WTC11 (cell line): ENCODE measurements around the gene FOXP1. TPM values are rescaled to one million over a fixed set of nuclear protein-coding genes. Genes with fewer than 3 reads are reported as not detected.

Experiments used
- ATAC-seq: fragments of 200-7000 bp; cut with Tn5 transposase; 2 replicates; pipeline ENCODE4 v1.10.0; 2021; ENCODE audit warnings: mild to moderate bottlenecking, moderate library complexity
- CTCF ChIA-PET: fragments of 300-600 bp; sonication (Branson Sonifier 250); formaldehyde crosslinking; loops from one replicate; lab custom pipeline; 2021; ENCODE audit warnings: antibody characterized with exemption; lab: Charles Lee
- POLR2A ChIA-PET: fragments of 350-600 bp; sonication (Branson Sonifier 250); formaldehyde crosslinking; loops from one replicate; lab custom pipeline; 2021; ENCODE audit warnings: antibody characterized with exemption; lab: Charles Lee
- DNase-seq: peaks from one replicate; pipeline ENCODE4 v3.0.0; 2021; ENCODE audit warnings: low spot score
- H3K27ac Mint-ChIP-seq: 2 replicates; pipeline ENCODE4 v1.8.0; 2021; ENCODE audit warnings: mixed read lengths
- H3K27me3 Mint-ChIP-seq: 2 replicates; pipeline ENCODE4 v1.8.0; 2021; ENCODE audit warnings: low read depth, mild to moderate bottlenecking, moderate library complexity, mixed read lengths
- H3K36me3 Mint-ChIP-seq: 2 replicates; pipeline ENCODE4 v1.8.0; 2021; ENCODE audit warnings: mixed read lengths
- H3K4me1 Mint-ChIP-seq: 2 replicates; pipeline ENCODE4 v1.8.0; 2022; ENCODE audit warnings: mixed read lengths
- H3K4me3 Mint-ChIP-seq: 2 replicates; pipeline ENCODE4 v1.8.0; 2021; ENCODE audit warnings: mild to moderate bottlenecking, moderate library complexity, mixed read lengths
- H3K9me3 Mint-ChIP-seq: 2 replicates; pipeline ENCODE4 v1.8.0; 2021; ENCODE audit warnings: mixed read lengths
- ATF1 ChIP-seq: sonication (generic); formaldehyde crosslinking; IDR thresholded peaks from 2 replicates; pipeline ENCODE4 v1.8.1; 2023; ENCODE audit warnings: mild to moderate bottlenecking, moderate library complexity, missing genetic modification reagents
- CREM ChIP-seq: sonication (generic); formaldehyde crosslinking; IDR thresholded peaks from 2 replicates; pipeline ENCODE4 v1.8.1; 2022; ENCODE audit warnings: mild to moderate bottlenecking, missing genetic modification reagents, moderate library complexity
- CTCF ChIP-seq: fragments of 200-600 bp; IDR thresholded peaks from 2 replicates; pipeline ENCODE4 v1.8.0; 2022; ENCODE audit warnings: antibody characterized with exemption
- E2F1 ChIP-seq: sonication (generic); formaldehyde crosslinking; IDR thresholded peaks from 2 replicates; pipeline ENCODE4 v1.8.0; 2022; ENCODE audit warnings: mild to moderate bottlenecking, missing genetic modification reagents
- ESRRA ChIP-seq: sonication (generic); formaldehyde crosslinking; IDR thresholded peaks from 2 replicates; pipeline ENCODE4 v1.8.1; 2022; ENCODE audit warnings: mild to moderate bottlenecking, missing genetic modification reagents, borderline replicate concordance
- GRHL2 ChIP-seq: fragments of 250-450 bp; sonication (Bioruptor Pico); IDR thresholded peaks from 2 replicates; pipeline ENCODE4 v1.8.0; 2022; ENCODE audit warnings: mild to moderate bottlenecking, moderate library complexity; ENCODE audit not compliant: insufficient replicate concordance, severe bottlenecking
- GTF2I ChIP-seq: fragments of 250-450 bp; sonication (Bioruptor Pico); conservative IDR thresholded peaks from 2 replicates; pipeline ENCODE4 v1.4.0; 2021; ENCODE audit warnings: mild to moderate bottlenecking
- MLX ChIP-seq: sonication (generic); formaldehyde crosslinking; IDR thresholded peaks from 2 replicates; pipeline ENCODE4 v1.8.1; 2023; ENCODE audit warnings: mild to moderate bottlenecking, missing genetic modification reagents, moderate library complexity
- MYBL2 ChIP-seq: sonication (generic); formaldehyde crosslinking; IDR thresholded peaks from 2 replicates; pipeline ENCODE4 v1.8.1; 2023; ENCODE audit warnings: mild to moderate bottlenecking, moderate library complexity, missing genetic modification reagents
- OVOL2 ChIP-seq: fragments of 250-450 bp; sonication (Bioruptor Pico); IDR thresholded peaks from 2 replicates; pipeline ENCODE4 v1.9.0; 2021; ENCODE audit warnings: mild to moderate bottlenecking, borderline replicate concordance
- RELA ChIP-seq: sonication (generic); formaldehyde crosslinking; IDR thresholded peaks from 2 replicates; pipeline ENCODE4 v1.8.1; 2022; ENCODE audit warnings: missing genetic modification reagents, mild to moderate bottlenecking, borderline replicate concordance
- RORB ChIP-seq: fragments of 250-450 bp; sonication (Bioruptor Pico); IDR thresholded peaks from 2 replicates; pipeline ENCODE4 v1.9.0; 2021; ENCODE audit warnings: mild to moderate bottlenecking
- SMAD4 ChIP-seq: sonication (generic); formaldehyde crosslinking; IDR thresholded peaks from 2 replicates; pipeline ENCODE4 v1.8.0; 2022; ENCODE audit warnings: mild to moderate bottlenecking, missing genetic modification reagents
- SOX15 ChIP-seq: fragments of 250-450 bp; sonication (Bioruptor Pico); IDR thresholded peaks from 2 replicates; pipeline ENCODE4 v1.9.0; 2021; ENCODE audit warnings: mild to moderate bottlenecking
- STAT6 ChIP-seq: sonication (generic); formaldehyde crosslinking; conservative IDR thresholded peaks from 2 replicates; pipeline ENCODE4 v1.8.1; 2023; ENCODE audit warnings: mild to moderate bottlenecking, low read depth, missing genetic modification reagents, moderate library complexity
- ZBTB21 ChIP-seq: sonication (generic); formaldehyde crosslinking; IDR thresholded peaks from 2 replicates; pipeline ENCODE4 v1.8.1; 2023; ENCODE audit warnings: mild to moderate bottlenecking, missing genetic modification reagents, borderline replicate concordance
- ZNF396 ChIP-seq: fragments of 250-450 bp; sonication (Bioruptor Pico); IDR thresholded peaks from 2 replicates; pipeline ENCODE4 v1.8.0; 2021; ENCODE audit warnings: mild to moderate bottlenecking, moderate library complexity, borderline replicate concordance
- ZNF671 ChIP-seq: fragments of 250-450 bp; sonication (Bioruptor Pico); IDR thresholded peaks from 2 replicates; pipeline ENCODE4 v1.8.0; 2021; ENCODE audit warnings: mild to moderate bottlenecking
- total RNA-seq: library from RNA; stranded (reverse); gene quantifications from 3 replicates; pipeline ENCODE4 v1.2.3, GENCODE V29; 2021
- TF ChIP-seq, protein P1 (sequence below): sonication (generic); formaldehyde crosslinking; IDR thresholded peaks from 2 replicates; pipeline ENCODE4 v1.8.1; 2023; ENCODE audit warnings: mild to moderate bottlenecking, missing genetic modification reagents
- TF ChIP-seq, protein P2 (sequence below): sonication (generic); formaldehyde crosslinking; IDR thresholded peaks from 2 replicates; pipeline ENCODE4 v1.8.1; 2022; ENCODE audit warnings: low read depth, missing genetic modification reagents, borderline replicate concordance
- TF ChIP-seq, protein P3 (sequence below): sonication (generic); formaldehyde crosslinking; IDR thresholded peaks from 2 replicates; pipeline ENCODE4 v1.8.0; 2022; ENCODE audit warnings: mild to moderate bottlenecking, missing genetic modification reagents

Gene FOXP1
- total RNA-seq, 1 experiment from 2014 or later, result 25.8 TPM

DNA sequence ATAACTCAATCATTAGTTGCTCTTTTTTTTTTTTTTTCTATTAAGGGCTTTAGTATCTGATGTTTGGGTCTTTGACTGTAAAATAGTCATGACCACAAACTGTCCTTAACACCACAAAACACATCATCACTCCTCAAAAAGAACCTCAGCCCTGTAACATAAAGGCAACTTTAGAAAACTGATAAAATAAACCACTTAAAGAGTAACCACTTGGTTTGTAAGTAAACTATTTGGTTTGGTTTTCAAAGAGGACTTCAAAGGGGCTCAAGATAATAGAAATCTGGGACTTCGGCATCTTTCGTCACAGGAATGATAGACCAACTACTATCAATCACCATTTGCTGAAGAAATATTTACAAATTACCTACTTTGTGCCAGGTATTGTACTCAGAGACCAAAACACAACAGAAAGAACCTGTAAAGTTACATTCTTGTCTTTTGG lies 167.8 kb downstream of the FOXP1 start:
- Mint-ChIP-seq H3K27ac (no peak overlapping the region; the same call in 1 of the 2 replicates), H3K4me3 (no peak overlapping the region), H3K27me3 (no peaks in the 10 kb centered on the region), H3K4me1 (peaks cover 19% of the 10 kb centered on the region), H3K9me3 (no peaks in the 10 kb centered on the region), H3K36me3 (no peaks in the 10 kb centered on the region)
- ATAC-seq (no peak), DNase-seq (no peak)
- POLR2A ChIA-PET, result no interaction called here
- CTCF ChIA-PET, result interaction anchor here (0.6 to 2.1 kb wide), 5 partner anchors 14 to 745 kb away, joined by 3 to 13 read pairs (median 3); no protein-coding TSS in a partner anchor
- TF ChIP-seq GTF2I (CRISPR knock-in tag), result no peak
- no peak for TF ChIP-seq GRHL2 (CRISPR knock-in tag)
- TF ChIP-seq ZBTB21 (CRISPR knock-in tag), result no peak
- TF ChIP-seq E2F1 (CRISPR knock-in tag), result no peak
- no peak for TF ChIP-seq ZNF671 (CRISPR knock-in tag)
- TF ChIP-seq, all 79 proteins: peak for 0

- no peaks in the 10 kb centered on the region for H3K27me3 Mint-ChIP-seq
- ATAC-seq (peak; percentile 24), DNase-seq (no peak)
- ChIA-PET POLR2A (no interaction called here), CTCF (no interaction called here)
- H3K9me3 Mint-ChIP-seq, result no peaks in the 10 kb centered on the region
- H3K27ac Mint-ChIP-seq, result no peak overlapping the region
- no peak overlapping the region for H3K4me3 Mint-ChIP-seq
- H3K36me3 Mint-ChIP-seq, result no peaks in the 10 kb centered on the region
- TF ChIP-seq, protein P1, sequence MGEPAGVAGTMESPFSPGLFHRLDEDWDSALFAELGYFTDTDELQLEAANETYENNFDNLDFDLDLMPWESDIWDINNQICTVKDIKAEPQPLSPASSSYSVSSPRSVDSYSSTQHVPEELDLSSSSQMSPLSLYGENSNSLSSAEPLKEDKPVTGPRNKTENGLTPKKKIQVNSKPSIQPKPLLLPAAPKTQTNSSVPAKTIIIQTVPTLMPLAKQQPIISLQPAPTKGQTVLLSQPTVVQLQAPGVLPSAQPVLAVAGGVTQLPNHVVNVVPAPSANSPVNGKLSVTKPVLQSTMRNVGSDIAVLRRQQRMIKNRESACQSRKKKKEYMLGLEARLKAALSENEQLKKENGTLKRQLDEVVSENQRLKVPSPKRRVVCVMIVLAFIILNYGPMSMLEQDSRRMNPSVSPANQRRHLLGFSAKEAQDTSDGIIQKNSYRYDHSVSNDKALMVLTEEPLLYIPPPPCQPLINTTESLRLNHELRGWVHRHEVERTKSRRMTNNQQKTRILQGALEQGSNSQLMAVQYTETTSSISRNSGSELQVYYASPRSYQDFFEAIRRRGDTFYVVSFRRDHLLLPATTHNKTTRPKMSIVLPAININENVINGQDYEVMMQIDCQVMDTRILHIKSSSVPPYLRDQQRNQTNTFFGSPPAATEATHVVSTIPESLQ (CRISPR knock-in tag), result no peak
- no peak for TF ChIP-seq ATF1 (CRISPR knock-in tag)
- TF ChIP-seq RELA (CRISPR knock-in tag), result no peak
- TF ChIP-seq SMAD4 (CRISPR knock-in tag), result no peak
- TF ChIP-seq RORB (CRISPR knock-in tag), result no peak
- no peak for TF ChIP-seq MLX (CRISPR knock-in tag)
- TF ChIP-seq SOX15 (CRISPR knock-in tag), result no peak
- no peak for TF ChIP-seq STAT6 (CRISPR knock-in tag)
- TF ChIP-seq, protein P2, sequence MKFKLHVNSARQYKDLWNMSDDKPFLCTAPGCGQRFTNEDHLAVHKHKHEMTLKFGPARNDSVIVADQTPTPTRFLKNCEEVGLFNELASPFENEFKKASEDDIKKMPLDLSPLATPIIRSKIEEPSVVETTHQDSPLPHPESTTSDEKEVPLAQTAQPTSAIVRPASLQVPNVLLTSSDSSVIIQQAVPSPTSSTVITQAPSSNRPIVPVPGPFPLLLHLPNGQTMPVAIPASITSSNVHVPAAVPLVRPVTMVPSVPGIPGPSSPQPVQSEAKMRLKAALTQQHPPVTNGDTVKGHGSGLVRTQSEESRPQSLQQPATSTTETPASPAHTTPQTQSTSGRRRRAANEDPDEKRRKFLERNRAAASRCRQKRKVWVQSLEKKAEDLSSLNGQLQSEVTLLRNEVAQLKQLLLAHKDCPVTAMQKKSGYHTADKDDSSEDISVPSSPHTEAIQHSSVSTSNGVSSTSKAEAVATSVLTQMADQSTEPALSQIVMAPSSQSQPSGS (CRISPR knock-in tag), result no peak
- no peak for TF ChIP-seq MYBL2 (CRISPR knock-in tag)
- TF ChIP-seq CREM (CRISPR knock-in tag), result no peak
- no peak for TF ChIP-seq ZNF396 (CRISPR knock-in tag)
- TF ChIP-seq OVOL2 (CRISPR knock-in tag), result no peak
- TF ChIP-seq, protein P3, sequence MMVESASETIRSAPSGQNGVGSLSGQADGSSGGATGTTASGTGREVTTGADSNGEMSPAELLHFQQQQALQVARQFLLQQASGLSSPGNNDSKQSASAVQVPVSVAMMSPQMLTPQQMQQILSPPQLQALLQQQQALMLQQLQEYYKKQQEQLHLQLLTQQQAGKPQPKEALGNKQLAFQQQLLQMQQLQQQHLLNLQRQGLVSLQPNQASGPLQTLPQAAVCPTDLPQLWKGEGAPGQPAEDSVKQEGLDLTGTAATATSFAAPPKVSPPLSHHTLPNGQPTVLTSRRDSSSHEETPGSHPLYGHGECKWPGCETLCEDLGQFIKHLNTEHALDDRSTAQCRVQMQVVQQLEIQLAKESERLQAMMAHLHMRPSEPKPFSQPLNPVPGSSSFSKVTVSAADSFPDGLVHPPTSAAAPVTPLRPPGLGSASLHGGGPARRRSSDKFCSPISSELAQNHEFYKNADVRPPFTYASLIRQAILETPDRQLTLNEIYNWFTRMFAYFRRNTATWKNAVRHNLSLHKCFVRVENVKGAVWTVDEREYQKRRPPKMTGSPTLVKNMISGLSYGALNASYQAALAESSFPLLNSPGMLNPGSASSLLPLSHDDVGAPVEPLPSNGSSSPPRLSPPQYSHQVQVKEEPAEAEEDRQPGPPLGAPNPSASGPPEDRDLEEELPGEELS (CRISPR knock-in tag), result no peak
- TF ChIP-seq CTCF, result no peak
- no peak for TF ChIP-seq ESRRA (CRISPR knock-in tag)
- H3K4me1 Mint-ChIP-seq, result peaks cover 26% of the 10 kb centered on the region
Observed at GRCh38 chr3:71414189-71414927, 169.2 kb downstream of the FOXP1 start.
